ENCODE measurements around the gene ADGRL2. TPM values are rescaled to one million over a fixed set of nuclear protein-coding genes. Genes with fewer than 3 reads are reported as not detected.

ADGRL2 gene
- total RNA-seq, 1 experiment from 2014 or later: 0.20 TPM

DNA sequence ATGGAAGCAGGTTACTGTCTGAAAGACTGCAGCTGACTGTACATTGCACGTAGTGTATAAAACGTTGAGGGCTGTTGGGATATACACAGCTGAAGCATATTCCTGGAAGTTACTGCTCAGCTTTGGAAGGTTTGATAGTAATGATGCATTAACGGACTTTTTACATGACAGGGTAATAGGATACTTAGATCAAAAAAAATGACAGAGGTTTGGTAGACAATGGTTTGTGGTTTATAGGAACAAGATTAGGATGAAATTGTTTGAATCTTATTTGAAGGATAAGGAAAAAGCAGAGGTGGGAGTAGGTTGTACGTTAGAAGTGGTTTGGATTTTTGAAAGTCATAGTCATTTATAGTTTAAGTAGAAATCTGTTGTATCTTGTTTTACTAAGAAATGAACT, 33.0 kb downstream of the ADGRL2 start:
- Histone ChIP-seq H3K4me1 (ENCODE audit: control insufficient read depth in 1 of 2, insufficient read depth in 2 of 2, low read length in 2 of 2) (no peaks in the 10 kb centered on the region), H4K20me1 (ENCODE audit: insufficient read depth) (no peaks in the 10 kb centered on the region), H3K79me2 (ENCODE audit: insufficient read depth, low read length) (no peaks in the 10 kb centered on the region), H3K9ac (ENCODE audit: low read length) (no peak overlapping the region), H3K9me3 (ENCODE audit: control insufficient read depth in 1 of 2, insufficient read depth in 1 of 2, low read depth in 1 of 2, low read length in 2 of 2) (no peaks in the 10 kb centered on the region), H2AFZ (ENCODE audit: low read depth, low read length, poor library complexity, severe bottlenecking) (no peak overlapping the region), H3K36me3 (ENCODE audit: control insufficient read depth in 1 of 2, insufficient read depth in 2 of 2, low read length in 2 of 2) (no peaks in the 10 kb centered on the region; a peak in 1 of 4 replicates), H3K9me2 (ENCODE audit: insufficient read depth) (no peaks in the 10 kb centered on the region), H3K4me2 (ENCODE audit: low read length) (no peak overlapping the region), H3K4me3 (replicated peaks in 1 of 2; ENCODE audit: low read depth in 1 of 2, low read length in 2 of 2) (no peak overlapping the region), H3K27ac (ENCODE audit: low read depth, low read length) (no peak overlapping the region), H3K27me3 (ENCODE audit: insufficient read depth, low read length) (peaks cover 30% of the 10 kb centered on the region; the same call in 1 of the 2 replicates)
- ATAC-seq (no peak), DNase-seq (ENCODE audit: low read depth, low spot score) (no peak)
- intact Hi-C loops (cut with micrococcal nuclease): no loop called here
- POLR2A ChIA-PET: no interaction called here
- RAD21 ChIA-PET (ENCODE audit: low non-redundant PET in 1 of 2, low total read pairs in 2 of 2, uncharacterized antibody in 2 of 2, unreplicated experiment in 2 of 2): no interaction called here
- TF ChIP-seq, protein P1, sequence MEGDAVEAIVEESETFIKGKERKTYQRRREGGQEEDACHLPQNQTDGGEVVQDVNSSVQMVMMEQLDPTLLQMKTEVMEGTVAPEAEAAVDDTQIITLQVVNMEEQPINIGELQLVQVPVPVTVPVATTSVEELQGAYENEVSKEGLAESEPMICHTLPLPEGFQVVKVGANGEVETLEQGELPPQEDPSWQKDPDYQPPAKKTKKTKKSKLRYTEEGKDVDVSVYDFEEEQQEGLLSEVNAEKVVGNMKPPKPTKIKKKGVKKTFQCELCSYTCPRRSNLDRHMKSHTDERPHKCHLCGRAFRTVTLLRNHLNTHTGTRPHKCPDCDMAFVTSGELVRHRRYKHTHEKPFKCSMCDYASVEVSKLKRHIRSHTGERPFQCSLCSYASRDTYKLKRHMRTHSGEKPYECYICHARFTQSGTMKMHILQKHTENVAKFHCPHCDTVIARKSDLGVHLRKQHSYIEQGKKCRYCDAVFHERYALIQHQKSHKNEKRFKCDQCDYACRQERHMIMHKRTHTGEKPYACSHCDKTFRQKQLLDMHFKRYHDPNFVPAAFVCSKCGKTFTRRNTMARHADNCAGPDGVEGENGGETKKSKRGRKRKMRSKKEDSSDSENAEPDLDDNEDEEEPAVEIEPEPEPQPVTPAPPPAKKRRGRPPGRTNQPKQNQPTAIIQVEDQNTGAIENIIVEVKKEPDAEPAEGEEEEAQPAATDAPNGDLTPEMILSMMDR (IDR thresholded peaks at IDR 0.05 in 2 of 3, conservative IDR thresholded peaks at IDR 0.05 in 1 of 3; ENCODE audit: borderline replicate concordance in 1 of 3, insufficient read depth in 1 of 3, low read depth in 2 of 3, low read length in 2 of 3): no peak
- TF ChIP-seq, protein P2, sequence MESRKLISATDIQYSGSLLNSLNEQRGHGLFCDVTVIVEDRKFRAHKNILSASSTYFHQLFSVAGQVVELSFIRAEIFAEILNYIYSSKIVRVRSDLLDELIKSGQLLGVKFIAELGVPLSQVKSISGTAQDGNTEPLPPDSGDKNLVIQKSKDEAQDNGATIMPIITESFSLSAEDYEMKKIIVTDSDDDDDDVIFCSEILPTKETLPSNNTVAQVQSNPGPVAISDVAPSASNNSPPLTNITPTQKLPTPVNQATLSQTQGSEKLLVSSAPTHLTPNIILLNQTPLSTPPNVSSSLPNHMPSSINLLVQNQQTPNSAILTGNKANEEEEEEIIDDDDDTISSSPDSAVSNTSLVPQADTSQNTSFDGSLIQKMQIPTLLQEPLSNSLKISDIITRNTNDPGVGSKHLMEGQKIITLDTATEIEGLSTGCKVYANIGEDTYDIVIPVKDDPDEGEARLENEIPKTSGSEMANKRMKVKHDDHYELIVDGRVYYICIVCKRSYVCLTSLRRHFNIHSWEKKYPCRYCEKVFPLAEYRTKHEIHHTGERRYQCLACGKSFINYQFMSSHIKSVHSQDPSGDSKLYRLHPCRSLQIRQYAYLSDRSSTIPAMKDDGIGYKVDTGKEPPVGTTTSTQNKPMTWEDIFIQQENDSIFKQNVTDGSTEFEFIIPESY (IDR thresholded peaks at IDR 0.05; ENCODE audit: extremely low read depth, insufficient replicate concordance, low read length): no peak
- no peak for TF ChIP-seq EZH2phosphoT487 (IDR thresholded peaks at IDR 0.05; ENCODE audit: borderline replicate concordance)
- no peak for TF ChIP-seq SIN3A (IDR thresholded peaks at IDR 0.05; ENCODE audit: low read depth)
- TF ChIP-seq JUND (IDR thresholded peaks at IDR 0.05): no peak
- no peak for TF ChIP-seq RAD21 (IDR thresholded peaks at IDR 0.05; ENCODE audit: low read depth)
- no peak for TF ChIP-seq POLR2A (IDR thresholded peaks at IDR 0.05; ENCODE audit: borderline replicate concordance, extremely low read depth, insufficient read depth, insufficient read length)
- TF ChIP-seq SP1 (IDR thresholded peaks at IDR 0.05; ENCODE audit: low read depth): no peak
- TF ChIP-seq FOSL1 (IDR thresholded peaks at IDR 0.05; ENCODE audit: low read depth): no peak
- no peak for TF ChIP-seq ZNF274 (IDR thresholded peaks at IDR 0.05; ENCODE audit: low read depth, low read length)
- no peak for TF ChIP-seq EZH2 (IDR thresholded peaks at IDR 0.05)
- TF ChIP-seq CEBPB (IDR thresholded peaks at IDR 0.05; ENCODE audit: low read depth): no peak
- TF ChIP-seq SRF (IDR thresholded peaks at IDR 0.05; ENCODE audit: low read depth): no peak
- TF ChIP-seq ELF1 (IDR thresholded peaks at IDR 0.05; ENCODE audit: borderline replicate concordance, low read depth): no peak
- TF ChIP-seq, protein P3, sequence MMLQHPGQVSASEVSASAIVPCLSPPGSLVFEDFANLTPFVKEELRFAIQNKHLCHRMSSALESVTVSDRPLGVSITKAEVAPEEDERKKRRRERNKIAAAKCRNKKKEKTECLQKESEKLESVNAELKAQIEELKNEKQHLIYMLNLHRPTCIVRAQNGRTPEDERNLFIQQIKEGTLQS (IDR thresholded peaks at IDR 0.05): no peak
- TF ChIP-seq YY1 (IDR thresholded peaks at IDR 0.05; ENCODE audit: extremely low read depth, insufficient replicate concordance, low read depth, low read length): no peak
- no peak for TF ChIP-seq CBX3 (IDR thresholded peaks at IDR 0.05; ENCODE audit: low read depth)
- CTCF ChIA-PET: no interaction called here
- no TSS peak for BruUV-seq (replicated peaks)
